Endothelial cell of umbilical vein (primary cell): ENCODE data around the gene SOX5.

Experiments used
- EZH2 ChIP-seq: IDR thresholded peaks from 2 replicates; pipeline ENCODE4 v1.6.1; 2012; ENCODE audit warnings: borderline replicate concordance, low read depth, mild to moderate bottlenecking, moderate library complexity, low read length, inconsistent platforms; ENCODE audit not compliant: severe bottlenecking
- JUN ChIP-seq: IDR thresholded peaks from 2 replicates; pipeline ENCODE4 v1.6.1; 2011; ENCODE audit warnings: borderline replicate concordance, low read depth; ENCODE audit not compliant: insufficient read length, insufficient read depth
- POLR2AphosphoS5 ChIP-seq: IDR thresholded peaks from 2 replicates; pipeline ENCODE4 v1.6.1; 2012; ENCODE audit warnings: low read depth, mild to moderate bottlenecking, control low read depth, low read length, moderate library complexity; ENCODE audit not compliant: insufficient read depth
- TF ChIP-seq, protein P1 (sequence below): IDR thresholded peaks from 2 replicates; pipeline ENCODE4 v1.6.1; 2011; ENCODE audit not compliant: insufficient read depth, insufficient read length

DNA sequence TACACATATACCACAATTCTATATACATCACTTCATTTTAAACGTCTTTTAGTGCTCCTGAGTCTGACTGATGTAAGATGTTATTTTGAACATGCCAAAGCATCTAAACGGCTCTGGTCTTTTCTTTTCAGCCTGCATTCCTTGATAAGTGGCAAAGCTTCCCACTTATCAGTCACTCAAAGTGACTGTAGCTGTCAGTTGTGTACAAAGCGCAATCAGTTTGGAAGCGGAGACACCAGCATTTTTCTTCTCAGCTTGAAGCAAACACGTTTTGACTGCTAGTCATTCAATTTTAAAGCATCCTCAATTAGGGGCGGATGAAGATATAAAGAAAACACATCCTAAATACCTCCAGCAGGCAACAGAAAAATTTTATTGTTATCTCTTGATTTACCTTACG is 226.8 kb downstream of the SOX5 start:
- TF ChIP-seq JUN (no peak), EZH2 (no peak), POLR2AphosphoS5 (no peak)
- TF ChIP-seq, protein P1, sequence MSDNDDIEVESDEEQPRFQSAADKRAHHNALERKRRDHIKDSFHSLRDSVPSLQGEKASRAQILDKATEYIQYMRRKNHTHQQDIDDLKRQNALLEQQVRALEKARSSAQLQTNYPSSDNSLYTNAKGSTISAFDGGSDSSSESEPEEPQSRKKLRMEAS: no peak
